ENCODE results near the gene RPS6KA6. TPM values are rescaled to one million over a fixed set of nuclear protein-coding genes. Genes with fewer than 3 reads are reported as not detected.

Gene RPS6KA6
- total and polyA plus RNA-seq, 2 of the 13 experiments (the other 11 are each of a cell fraction or from before 2014, with no cell fraction given) = not detected

GRCh38 chrX:84160736-84161135 lies 27.3 kb downstream of the RPS6KA6 start:
- no peaks in the 10 kb centered on the region for H3K4me1 ChIP-seq (ENCODE audit: insufficient read depth, low read length)
- BruUV-seq (replicated peaks) = no TSS peak
- no peaks in the 10 kb centered on the region for H3K27me3 ChIP-seq (ENCODE audit: control insufficient read depth in 1 of 2, insufficient read depth in 2 of 2, low read length in 2 of 2)
- ChIA-PET POLR2A (no interaction called here), CTCF (ENCODE audit: low intra/inter-chr PET ratio, low total read pairs) (no interaction called here)
- WGBS (ENCODE audit: low lambda C conversion rate) = 12% methylated on average over 4 of the region's 4 CpGs
- no peaks in the 10 kb centered on the region for H4K20me1 ChIP-seq (ENCODE audit: insufficient read depth, low read length)
- in situ Hi-C loops (cut with HindIII; ENCODE audit: extremely low pct_ligation_motif_present, low pct_unique_long_range_greater_than_20kb) = no loop called here
- intact Hi-C loops (cut with micrococcal nuclease; ENCODE audit: unreplicated experiment) = no loop called here
- DNase-seq (ENCODE audit: low spot score) (no peak), ATAC-seq (no peak), FAIRE-seq (no peak)
- H3K9me3 ChIP-seq (ENCODE audit: low read length) = no peaks in the 10 kb centered on the region
- TF ChIP-seq TFDP1 (CRISPR knock-in tag; IDR thresholded peaks at IDR 0.05; ENCODE audit: borderline replicate concordance) = no peak
- no peak for TF ChIP-seq ZFYVE20 (CRISPR knock-in tag; IDR thresholded peaks at IDR 0.05; ENCODE audit: borderline replicate concordance, low read depth)
- no peak for TF ChIP-seq ARNT2 (CRISPR knock-in tag; IDR thresholded peaks at IDR 0.05; ENCODE audit: low read depth)
- no peak for TF ChIP-seq ZNF333 (CRISPR knock-in tag; IDR thresholded peaks at IDR 0.05; ENCODE audit: borderline replicate concordance)
- TF ChIP-seq KDM4B (CRISPR knock-in tag; IDR thresholded peaks at IDR 0.05) = no peak
- TF ChIP-seq ZNF354B (CRISPR knock-in tag; IDR thresholded peaks at IDR 0.05) = no peak
- no peak for TF ChIP-seq ZBTB49 (CRISPR knock-in tag; IDR thresholded peaks at IDR 0.05; ENCODE audit: borderline replicate concordance)
- TF ChIP-seq CENPT (CRISPR knock-in tag; IDR thresholded peaks at IDR 0.05; ENCODE audit: low read depth) = no peak
- no peak for TF ChIP-seq ZBTB14 (CRISPR knock-in tag; IDR thresholded peaks at IDR 0.05)
- TF ChIP-seq LCORL (IDR thresholded peaks at IDR 0.05) = no peak
- no peak for TF ChIP-seq LCORL (CRISPR knock-in tag; IDR thresholded peaks at IDR 0.05)
- no peak for TF ChIP-seq SSRP1 (CRISPR knock-in tag; IDR thresholded peaks at IDR 0.05)
- TF ChIP-seq HOXA5 (CRISPR knock-in tag; IDR thresholded peaks at IDR 0.05) = no peak
- no peak for TF ChIP-seq ZNF550 (CRISPR knock-in tag; IDR thresholded peaks at IDR 0.05; ENCODE audit: borderline replicate concordance)
- no peak overlapping the region for H3K27ac ChIP-seq (ENCODE audit: extremely low read length, insufficient read depth, low read length)
- no peak overlapping the region for H3K4me3 ChIP-seq (replicated peaks in 1 of 3; ENCODE audit: insufficient read depth in 1 of 3, low read depth in 2 of 3, low read length in 3 of 3)
- H3K36me3 ChIP-seq (replicated peaks in 1 of 2; ENCODE audit: control insufficient read depth in 1 of 2, insufficient read depth in 2 of 2, low read length in 2 of 2) = no peaks in the 10 kb centered on the region
- no peaks in the 10 kb centered on the region for H3K79me2 ChIP-seq (ENCODE audit: insufficient read depth, low read length)
- H2AFZ ChIP-seq (ENCODE audit: low read length) = no peak overlapping the region
- H3K4me2 ChIP-seq (ENCODE audit: low read depth, low read length) = no peak overlapping the region
- no peak overlapping the region for H3K9ac ChIP-seq (ENCODE audit: insufficient read depth, low read depth, low read length)
